Gastroesophageal sphincter (tissue), 2 donors: ENCODE data around the gene NAA10.

Experiments used
- POLR2A ChIP-seq, 2 donors: fragments of 450-650 bp; IDR thresholded peaks; one replicate each; pipeline ENCODE4 v1.6.1; 2017; ENCODE audit warnings: antibody characterized with exemption in 2 of 2, mild to moderate bottlenecking in 2 of 2, moderate library complexity in 1 of 2
- POLR2AphosphoS5 ChIP-seq: sonication (generic); formaldehyde crosslinking; IDR thresholded peaks from one replicate; pipeline ENCODE4 v1.6.1; 2017; ENCODE audit warnings: antibody characterized with exemption

- no peak for TF ChIP-seq POLR2AphosphoS5
- no peak for TF ChIP-seq POLR2A (IDR thresholded peaks at IDR 0.05)
Measured at GRCh38 chrX:153935326-153935851, 552 bp upstream of the NAA10 start.
